Stimulated activated CD4-positive, alpha-beta T cell treated with anti-CD3 and anti-CD28 coated beads, Interleukin-15, amount 100 ng/mL, for 24 hours (primary cell): ENCODE results near the gene GPR156.
A peak's percentile ranks its signal among the peaks of the same experiment; 100 is the strongest.
"Not testable (repeated sequence)": the region's sequence is repeated elsewhere in the genome, so short reads cannot be mapped to it uniquely, and the experiment has no call there.

Experiments used
- DNase-seq: peaks from one replicate; pipeline ENCODE4 v3.0.0-alpha.2; 2020

The GPR156 gene

DNA sequence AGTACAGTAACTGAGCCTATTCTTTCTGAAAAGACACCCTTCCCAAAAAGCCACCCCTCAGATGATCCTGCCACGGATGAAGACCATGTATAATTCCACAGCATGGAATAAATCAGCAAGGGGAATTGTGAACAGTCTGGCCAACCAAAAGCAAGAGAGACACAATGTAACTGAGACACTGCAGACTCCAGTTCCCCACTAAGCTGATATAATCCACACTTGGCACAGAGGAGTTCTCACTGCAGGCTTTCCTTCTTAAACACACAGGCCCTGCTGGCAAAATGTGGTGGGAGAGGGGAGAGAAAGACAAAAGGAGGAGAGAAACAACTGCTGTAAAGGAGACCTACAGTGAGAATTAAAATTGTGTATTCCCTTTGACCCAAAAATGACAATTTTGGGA lies 12.7 kb downstream of the GPR156 start:
- DNase-seq = no peak

DNA sequence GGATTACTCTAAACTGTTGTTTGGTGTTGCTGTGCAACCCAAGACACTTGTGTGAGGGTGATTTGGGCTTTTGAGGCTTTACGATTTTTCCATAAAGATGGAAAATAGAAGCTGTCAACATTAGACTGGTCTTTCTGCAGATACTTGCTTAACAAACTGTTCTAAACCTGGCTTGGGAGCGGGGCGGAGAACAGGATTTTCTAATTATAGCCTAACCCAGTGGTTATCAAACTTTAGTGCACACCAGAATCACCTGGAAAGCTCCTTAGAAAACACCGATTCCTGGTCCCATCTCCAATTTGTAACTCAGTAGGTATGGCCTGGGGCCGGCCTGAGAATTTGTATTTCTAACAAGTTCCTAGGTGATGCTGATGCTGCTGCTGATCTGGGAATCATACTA lies 19.0 kb downstream of the GPR156 start:
- no peak for DNase-seq

DNA sequence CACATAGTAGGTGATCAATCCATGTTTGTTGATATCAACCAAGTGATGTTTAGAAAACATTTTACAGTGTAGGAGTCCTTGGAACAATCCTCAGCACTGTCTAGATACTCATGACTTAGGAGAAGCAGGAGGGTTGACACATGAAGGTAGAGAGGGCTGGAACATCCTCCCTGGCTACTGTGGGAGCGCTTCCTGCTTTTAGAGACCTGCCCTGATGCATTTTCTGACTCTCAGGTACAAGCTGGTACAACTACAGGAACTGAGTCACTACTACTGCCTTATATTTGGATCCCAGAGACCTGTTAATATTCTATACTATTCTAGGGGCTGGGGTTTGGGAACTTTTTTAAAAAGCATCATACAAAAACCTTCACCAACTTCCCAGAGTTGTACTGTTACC lies 20.1 kb downstream of the GPR156 start:
- no peak for DNase-seq

DNA sequence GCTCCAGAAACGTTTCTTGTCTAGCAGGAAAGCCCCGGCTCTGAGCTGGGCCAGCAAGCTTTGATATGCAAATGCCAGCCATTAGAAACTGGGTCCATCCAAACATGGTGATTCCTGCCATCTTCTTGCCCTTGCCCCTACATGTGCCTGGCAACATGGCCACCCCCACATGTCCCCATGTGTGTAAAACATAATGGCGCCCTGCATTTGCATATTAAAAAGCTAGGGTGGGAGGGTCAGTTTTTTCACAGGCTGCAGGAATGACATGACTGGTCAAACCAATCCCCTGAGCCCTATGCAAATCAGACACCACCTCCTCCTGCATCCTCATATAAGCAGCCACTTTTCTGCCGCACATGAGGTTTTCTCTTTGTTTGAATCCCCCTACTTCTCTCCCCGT lies 21.2 kb downstream of the GPR156 start:
- DNase-seq = no peak

DNA sequence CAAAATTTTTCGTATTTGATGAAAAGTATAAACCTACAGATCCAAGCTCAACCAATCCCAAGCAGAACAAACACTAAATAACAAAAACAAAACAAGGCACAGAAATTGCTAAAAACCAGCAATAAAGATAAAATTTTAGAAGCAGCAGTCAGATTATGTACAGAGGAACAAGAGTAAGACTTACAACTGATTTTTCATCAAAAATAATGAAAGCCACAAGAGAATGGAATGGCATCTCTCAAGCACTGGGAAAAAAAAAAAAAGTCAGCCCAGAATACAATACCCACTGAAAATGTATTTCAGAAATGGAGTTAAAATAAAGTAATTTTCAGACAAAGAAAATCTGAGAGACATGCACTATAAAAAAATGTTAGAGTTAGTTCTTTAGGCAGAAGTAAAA lies 27.0 kb downstream of the GPR156 start:
- no peak for DNase-seq

DNA sequence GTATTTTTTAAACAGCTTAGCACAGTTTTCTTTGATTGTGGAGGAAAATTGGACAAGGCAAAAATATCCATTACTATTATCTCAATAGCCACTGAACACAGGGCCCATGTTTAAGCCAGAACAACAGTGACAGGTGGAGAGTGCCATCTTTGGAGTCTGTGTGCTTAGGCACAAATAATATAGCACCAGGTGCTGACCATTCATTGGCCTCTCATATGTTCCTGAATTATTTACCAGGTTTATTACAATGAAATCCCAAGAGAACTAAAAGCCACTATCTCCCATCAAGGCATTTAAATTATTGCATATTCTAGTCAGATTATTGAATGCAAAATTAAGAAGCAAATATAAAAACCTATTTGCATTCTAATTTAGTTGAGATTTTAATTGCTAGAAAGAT lies 39.6 kb downstream of the GPR156 start:
- no peak for DNase-seq

DNA sequence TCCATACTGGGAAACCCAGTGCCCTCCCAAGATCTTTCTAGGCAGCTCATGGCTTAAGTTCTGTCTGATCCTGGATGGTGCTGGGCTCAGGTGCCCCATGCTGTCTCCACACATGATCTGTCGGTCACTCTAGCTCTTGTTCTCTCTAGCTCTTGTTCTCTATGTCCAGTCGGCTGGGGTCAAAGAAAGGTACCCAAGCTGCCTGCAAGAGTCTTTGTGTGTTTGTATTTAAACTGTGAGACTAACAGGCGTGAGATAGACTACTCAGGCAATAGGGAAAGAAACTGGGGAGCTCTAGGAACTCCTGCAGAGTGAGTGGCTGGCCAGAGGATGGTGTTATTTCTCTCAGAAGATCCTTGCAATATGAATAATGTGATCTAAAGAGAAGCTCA lies 40.2 kb downstream of the GPR156 start:
- no peak for DNase-seq

DNA sequence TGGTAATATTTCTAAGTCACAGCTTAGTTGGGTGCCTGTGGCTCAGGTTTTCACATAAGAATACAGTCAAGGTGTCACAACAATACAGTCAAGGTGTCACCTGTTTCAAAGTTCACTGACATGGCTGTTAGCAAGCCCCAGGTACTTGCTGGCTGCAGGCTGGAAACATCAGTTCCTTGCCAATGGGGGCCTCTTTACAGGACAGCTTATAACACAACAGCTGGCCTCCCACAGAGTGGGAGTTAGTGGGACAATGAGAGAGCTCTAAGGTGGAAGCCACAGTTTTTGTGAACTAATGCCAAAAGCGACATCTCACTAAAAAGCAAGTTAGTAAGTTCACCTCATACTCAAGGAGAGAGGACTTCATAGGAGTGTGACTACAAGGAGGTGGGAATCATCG lies 45.4 kb downstream of the GPR156 start:
- DNase-seq = no peak

DNA sequence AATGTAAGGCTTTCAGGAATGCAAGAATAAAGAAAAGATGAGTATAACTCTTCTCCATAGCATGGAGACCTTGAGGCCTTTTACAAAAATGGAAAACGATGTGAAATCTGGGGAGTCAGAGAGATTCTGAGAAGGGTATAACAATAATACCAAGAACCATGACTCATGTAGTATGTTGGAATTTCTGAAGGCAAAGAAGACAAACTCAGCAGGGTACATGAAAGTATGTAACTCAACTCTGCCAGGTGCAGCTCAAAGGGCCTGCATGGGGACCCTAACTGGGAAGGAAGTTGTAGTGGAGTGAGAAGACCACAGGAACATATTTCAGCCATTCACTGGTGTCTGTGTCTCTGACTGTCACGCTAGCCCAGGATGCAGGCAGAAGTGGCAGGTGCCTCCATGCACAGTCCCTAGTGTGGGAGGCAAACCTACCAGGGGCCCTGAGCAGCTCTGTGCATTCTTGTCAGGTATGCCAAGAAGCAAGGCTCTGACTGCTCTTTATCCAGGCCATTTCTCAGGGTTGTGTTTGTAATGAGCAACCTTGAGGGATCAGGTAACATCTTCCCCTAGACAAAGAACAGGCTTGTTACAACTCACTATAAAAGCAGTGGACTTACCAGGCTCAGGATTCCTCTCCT lies 57.2 kb downstream of the GPR156 start:
- peak; percentile 3 for DNase-seq

DNA sequence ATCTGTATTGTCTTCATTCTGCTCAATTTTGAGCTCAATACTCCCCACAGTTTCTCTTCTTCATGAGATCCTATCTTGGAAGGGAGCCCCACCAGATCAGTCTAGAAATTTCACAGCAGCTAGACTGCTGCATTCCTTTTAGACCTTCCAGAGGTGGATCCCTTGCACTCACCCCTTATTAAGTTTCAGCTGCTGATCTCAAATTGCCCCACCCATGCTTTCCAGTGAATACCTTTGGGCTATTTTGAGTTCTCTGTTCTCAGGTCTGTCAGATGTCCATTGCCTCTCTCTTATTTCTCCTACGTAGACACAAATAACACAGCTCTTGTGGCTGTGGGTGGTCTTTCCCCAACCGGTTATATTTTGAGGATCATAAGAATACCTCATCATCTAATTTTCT lies 60.8 kb downstream of the GPR156 start:
- DNase-seq = no peak

DNA sequence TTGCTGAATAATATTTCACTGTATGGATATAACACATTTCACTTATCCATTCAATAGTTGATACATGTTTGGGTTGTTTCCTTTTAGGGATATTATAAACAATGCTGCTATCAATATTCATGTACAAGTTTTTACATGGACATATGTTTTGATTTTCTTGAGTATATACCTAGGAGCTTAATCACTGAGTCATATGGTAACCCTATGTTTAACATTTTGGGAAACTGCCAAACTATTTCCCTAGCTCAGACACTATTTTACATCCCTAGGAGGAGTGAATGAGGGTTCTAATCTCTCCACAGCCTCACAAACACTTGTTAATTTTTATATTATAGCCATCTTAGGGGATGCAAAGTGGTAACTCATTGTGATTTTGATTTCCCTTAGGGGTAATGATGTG lies 66.0 kb downstream of the GPR156 start:
- no peak for DNase-seq

DNA sequence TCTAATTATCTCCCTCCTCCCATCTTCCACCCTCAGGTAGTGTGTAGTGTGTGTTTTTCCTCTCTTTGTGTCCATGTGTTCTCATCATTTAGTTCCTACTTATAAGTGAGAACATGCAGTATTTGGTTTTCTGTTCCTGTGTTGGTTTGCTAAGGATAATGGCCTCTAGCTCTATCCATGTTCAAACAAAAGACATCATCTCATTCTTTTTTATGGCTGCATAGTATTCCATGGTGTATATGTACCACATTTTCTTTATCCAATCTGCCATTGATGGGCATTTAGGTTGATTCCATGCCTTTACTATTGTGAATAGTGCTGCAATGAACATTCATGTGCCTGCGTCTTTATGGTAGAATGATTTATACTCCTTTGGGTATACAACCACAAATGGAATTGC lies 68.4 kb downstream of the GPR156 start:
- not testable (repeated sequence) for DNase-seq

DNA sequence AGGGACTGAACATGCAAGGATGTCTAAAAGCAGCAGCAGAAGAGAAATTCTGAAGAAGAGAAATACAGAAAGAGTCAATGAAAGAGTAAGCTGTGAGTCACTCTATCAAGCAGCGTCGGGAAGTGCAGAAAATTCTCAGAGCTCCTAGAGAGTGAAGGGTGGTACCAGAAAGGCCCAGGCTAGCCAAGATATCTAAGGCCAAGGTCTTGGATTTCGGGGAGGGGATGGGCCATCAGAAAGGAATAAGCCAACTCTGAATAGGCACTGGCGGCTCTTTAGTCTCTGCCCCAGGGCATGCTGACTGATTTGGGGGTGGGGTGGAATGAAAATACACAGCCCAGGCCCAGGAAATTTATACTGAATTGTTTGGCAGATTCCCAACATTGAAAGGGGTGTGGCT lies 70.8 kb downstream of the GPR156 start:
- no peak for DNase-seq

DNA sequence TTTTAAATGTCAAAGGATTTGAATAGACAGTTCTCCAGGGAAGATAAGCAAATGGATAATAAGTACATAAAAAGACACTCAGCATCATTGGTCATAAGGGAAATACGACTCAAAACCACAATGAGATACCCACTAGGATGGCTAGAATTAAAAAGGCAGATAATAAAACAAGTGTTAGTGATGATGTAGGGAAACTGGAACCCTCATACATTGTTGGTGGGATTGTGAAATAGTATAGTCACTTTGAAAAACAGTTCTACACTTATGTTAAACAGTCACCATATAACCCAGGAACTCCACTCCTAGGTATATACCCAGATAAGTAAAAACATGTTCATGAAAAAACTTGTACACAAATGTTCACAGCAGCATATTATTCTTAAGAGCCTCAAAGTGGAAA lies 72.5 kb downstream of the GPR156 start:
- no peak for DNase-seq

DNA sequence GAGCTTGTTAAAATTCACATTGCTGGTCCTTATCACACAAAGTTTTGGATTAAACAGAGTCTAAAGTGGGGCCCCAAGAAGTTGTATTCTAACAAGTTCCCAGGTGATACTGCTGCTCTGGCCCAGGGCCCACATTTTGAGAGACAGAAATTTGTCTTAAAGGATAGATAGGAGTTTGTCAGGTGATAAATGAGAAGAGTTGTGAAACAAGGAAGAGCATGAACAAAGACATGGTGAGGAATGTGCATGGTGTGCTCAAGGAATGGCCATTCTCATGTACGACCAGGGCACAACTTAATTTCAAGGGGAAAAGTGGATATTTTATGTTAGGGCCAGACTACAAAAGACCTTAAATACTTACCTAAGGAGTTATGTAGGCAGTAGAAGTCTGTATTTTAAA lies 75.6 kb downstream of the GPR156 start:
- no peak for DNase-seq

DNA sequence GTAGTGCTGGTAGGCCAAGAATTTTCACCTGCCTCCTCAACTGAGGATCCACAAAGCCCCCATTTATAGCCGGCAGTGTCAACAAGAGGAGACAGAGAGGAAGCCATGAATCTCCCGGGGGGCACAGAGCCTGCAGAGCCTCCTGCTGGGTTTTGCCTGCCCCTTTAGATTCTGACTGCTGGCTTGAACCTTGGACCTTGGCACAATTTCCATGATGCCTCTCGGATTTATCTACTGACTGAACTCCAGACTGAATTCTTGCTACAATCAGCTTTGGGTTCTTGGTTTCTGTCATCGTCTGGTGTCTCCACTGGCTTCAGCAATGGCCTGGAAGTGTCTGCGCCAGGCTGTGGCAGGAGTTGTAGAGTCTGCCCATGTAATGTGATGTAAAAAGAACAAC lies 80.7 kb downstream of the GPR156 start:
- no peak for DNase-seq

DNA sequence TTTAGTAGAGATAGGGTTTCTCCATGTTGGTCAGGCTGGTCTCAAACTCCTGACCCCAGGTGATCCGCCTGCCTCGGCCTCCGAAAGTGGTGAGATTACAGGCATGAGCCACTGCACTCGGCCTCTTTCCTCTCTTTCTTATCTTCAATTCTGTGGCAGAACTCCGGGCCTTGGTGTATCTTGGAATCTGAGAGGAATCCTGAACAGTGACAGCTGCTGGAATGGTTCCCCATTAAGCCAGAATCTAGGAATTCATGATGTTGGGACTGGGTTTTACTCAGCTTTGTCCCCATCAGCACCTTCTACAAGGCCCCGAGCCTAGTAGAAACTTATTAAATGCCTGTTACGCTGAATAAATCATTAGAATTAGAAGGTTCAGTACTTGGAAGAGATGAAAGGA lies 81.4 kb downstream of the GPR156 start:
- no peak for DNase-seq

DNA sequence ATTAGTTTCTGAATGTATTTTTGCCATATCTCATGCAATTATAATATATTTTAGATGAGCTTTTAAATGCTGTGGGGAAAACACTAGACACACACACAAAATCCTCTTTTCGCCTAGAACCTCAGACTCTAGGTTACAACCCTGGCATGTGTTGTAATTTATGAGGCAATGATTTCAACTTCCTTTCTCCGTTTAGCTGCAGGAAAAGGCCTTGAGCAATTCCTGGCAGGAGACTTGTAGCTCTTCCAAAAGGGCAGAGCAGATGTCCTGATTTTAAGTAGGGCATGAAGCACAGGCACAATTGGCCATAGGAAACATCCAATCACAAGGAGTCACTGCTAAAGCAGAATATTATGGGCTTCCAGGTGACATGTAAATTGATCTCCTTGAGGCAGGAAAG lies 82.0 kb downstream of the GPR156 start:
- no peak for DNase-seq

DNA sequence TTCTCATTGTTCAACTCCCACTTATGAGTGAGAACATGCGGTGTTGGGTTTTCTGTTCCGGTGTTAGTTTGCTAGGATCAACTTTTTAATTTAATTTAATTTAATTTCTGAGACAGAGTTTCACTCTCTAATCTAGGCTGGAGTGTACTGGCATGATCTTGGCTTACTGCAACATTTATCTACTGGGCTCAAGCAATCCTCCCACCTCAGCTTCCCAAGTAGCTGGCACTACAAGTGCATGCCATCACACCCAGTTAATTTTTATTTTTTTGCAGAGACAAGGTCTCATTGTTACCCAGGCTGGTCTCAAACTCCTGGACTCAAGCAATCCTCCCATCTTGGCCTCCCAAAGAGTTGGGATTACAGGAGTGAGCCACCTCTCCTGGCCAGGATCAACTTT lies 82.7 kb downstream of the GPR156 start:
- DNase-seq = no peak

DNA sequence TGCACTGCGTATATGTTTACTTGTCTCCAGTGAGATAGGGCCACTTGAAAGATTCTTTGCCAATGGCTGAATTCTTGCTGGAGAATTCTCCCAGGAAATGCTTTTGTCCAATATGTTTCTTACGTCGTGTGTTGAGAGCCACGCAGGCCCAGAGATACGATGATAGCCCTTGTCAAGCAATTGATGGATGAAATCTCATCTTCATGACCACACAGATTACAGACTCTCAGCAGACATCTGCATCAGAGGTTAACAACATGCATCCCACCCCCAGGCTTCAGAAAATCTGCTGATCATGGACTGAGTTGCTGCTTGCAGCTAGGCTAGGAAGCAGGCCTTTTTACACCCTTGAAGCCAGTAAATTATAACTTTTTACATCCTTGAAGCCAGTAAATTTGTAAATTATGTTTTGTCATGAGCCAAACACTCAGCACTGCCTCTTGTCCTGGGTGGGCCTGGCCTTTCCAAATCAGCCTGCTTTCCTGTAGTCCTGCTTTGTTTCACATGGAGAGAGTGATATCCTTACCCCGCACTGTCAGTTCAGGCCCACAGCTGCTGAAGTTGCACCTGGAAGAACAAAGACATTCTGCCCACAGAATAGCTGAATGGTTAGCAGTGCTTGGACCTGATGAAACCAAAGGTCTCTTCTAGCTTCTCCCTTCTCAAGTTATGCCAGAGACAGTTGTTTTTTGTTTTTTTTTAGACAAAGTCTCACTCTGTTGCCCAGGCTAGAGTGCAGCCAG lies 84.4 kb downstream of the GPR156 start:
- no peak for DNase-seq

DNA sequence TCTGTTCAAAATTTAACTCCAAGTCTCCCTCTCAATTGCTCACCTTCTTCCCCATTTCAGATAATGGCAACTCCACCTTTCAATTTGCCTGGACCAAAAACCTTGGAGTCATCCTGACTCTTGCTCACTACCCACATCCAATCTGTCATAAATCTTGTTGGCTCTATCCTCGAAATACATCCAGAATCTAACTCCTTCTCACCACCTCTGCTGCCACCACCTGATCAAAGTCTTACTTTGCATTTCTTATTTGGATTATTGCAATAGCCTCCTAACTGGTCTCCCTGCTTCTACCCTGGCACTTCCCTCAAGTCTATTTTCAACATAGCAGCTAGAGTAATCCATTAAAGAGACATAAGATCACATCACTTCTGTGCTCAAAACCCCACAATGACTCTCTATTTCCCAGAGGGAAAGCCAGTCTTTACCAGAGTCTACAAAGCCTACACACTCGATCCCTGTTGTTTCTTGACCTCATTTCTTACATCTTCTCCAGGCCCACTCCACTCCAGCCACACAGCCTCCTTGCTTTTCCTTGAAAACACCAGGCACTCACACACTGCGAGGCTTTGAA lies 86.6 kb downstream of the GPR156 start:
- peak; percentile 9 for DNase-seq

DNA sequence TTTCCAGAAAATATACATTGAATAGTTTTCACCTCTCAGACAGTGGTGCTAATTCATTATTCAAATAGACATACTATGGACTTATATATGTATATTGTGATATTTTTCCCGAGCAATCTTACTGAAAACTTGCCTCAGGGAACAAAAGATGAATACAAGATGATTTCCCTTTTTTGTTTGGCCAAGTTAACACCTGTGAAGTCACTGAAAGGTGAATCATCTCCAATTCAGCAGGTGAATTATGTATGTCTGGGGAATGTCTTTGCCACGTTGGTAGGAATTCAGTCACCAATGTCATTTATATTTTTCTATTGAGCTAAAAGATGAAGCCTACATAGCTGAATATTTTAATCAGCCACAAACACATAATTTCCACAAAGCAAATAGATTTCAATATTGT lies 88.2 kb downstream of the GPR156 start:
- no peak for DNase-seq

DNA sequence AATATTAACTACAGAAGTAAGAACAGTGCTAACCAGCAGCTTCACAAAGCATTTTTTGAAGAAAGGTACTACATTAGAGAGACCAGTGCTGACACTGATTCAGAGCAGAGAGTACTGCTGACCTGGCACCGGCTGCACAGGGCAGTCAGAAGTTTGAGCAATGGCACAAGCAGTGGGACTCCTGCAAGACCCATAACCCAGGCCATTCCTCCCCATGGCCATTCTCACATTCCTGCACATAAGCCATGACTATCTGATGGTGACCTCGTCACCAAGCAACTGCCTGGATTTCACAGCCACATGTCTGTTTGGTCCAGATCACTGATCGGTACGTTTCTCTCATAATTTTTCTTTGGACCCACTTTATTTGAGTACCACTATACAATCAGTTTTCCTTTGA lies 88.7 kb downstream of the GPR156 start:
- DNase-seq = no peak

DNA sequence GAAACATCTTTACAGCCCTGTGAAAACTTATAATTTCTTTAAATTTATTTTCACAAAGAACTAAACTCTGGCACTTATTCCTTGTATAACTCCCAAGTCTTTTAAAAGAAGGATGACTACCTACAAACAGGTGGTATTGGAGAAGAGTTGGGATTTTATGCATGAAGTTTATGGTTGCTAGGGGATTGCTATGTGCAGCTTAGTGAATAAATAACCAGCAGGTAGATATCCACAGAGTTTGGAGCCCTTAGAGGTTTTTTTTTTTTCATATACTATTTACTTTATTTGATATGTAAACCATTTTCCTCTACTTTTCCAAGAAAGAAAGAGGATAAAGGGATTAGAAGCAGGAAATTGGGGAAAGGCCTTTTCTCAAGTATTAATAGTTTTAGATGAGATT lies 91.5 kb downstream of the GPR156 start:
- no peak for DNase-seq

DNA sequence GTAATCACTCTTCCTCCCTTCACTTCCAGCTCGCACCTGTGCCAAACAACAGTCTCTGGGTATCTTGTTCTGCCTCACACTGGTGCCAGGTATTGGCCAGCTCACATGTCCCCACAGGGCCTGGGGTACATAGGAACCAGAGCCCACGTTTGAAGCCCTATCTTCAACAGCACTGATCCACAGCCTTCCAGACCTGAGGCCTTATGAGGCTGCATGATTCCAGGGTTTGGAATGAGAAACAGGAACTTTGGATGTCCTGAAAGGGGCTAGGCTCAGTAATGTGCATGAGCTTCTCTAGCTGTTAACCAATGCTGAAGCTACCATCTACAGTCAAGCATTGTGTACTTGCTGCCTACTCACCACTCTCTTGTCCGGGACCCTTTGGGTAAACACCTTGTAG lies 92.4 kb downstream of the GPR156 start:
- DNase-seq = no peak
